Hepatocyte (in vitro differentiated cells): ENCODE measurements around the gene NEK1. TPM values are rescaled to one million over a fixed set of nuclear protein-coding genes. Genes with fewer than 3 reads are reported as not detected.

Source experiments
- polyA plus RNA-seq: library from polyadenylated mRNA; unstranded; fragments of >200 nt; fragmentation: Nextera tagmentation; extraction: Ambion mirVana; gene quantifications from 2 replicates; pipeline ENCODE4 v1.2.1, GENCODE V29; 2016
- total RNA-seq: library from RNA; depleted of rRNA; stranded (reverse); fragments of >200 nt; gene quantifications from 2 replicates; pipeline ENCODE4 v1.2.3, GENCODE V29; 2014

NEK1 gene
- total and polyA plus RNA-seq, 2 experiments from 2014 or later, result 7.8 to 10.4 TPM

Other genes starting within 250 kb of the NEK1 start
- gene CLCN3, start 8.0 kb upstream of the NEK1 start, total RNA-seq, result 38.4 and 41.2 TPM in 2 replicates
- 11.0 and 14.9 TPM in 2 replicates for gene CLCN3, start 8.0 kb upstream of the NEK1 start, polyA plus RNA-seq
- 19.7 and 29.0 TPM in 2 replicates for gene HPF1, start 145.4 kb upstream of the NEK1 start, total RNA-seq
- gene HPF1, start 145.4 kb upstream of the NEK1 start, polyA plus RNA-seq, result 21.8 and 25.7 TPM in 2 replicates